ENCODE data around the gene SENP1. TPM values are rescaled to one million over a fixed set of nuclear protein-coding genes. Genes with fewer than 3 reads are reported as not detected.

The SENP1 gene
- polyA plus RNA-seq, 3 donors, result 5.2 to 8.0 (median 6.0) TPM

- H3K27ac Mint-ChIP-seq, result no peak overlapping the region
- intact Hi-C loops (cut with micrococcal nuclease), result no loop called here
- no peak overlapping the region for H3K4me3 Mint-ChIP-seq
Observed at GRCh38 chr12:48010366-48010970, 95.4 kb downstream of the SENP1 start.

GRCh38 chr12:48009471-48009870 lies 96.4 kb downstream of the SENP1 start:
- H3K4me1 ChIP-seq (ENCODE audit: control insufficient read depth in 1 of 2, insufficient read depth in 2 of 2, low read length in 2 of 2), result peaks cover 3% of the 10 kb centered on the region in 2 donors
- Mint-ChIP-seq H3K27me3 (ENCODE audit: low read depth in 3 of 3) (peaks cover 43 to 62% (median 49%) of the 10 kb centered on the region in 3 donors), H3K9me3 (peaks cover 0 to 3% (median 0%) of the 10 kb centered on the region in 7 donors), H3K4me3 (no peak overlapping the region), H3K36me3 (no peaks in the 10 kb centered on the region), H3K27ac (no peak overlapping the region), H3K4me1 (peaks cover 2% of the 10 kb centered on the region)
- H3K27me3 ChIP-seq (ENCODE audit: control insufficient read depth in 2 of 2, insufficient read depth in 2 of 2, low read length in 2 of 2), result peaks cover 39 to 50% of the 10 kb centered on the region in 2 donors
- H3K79me2 ChIP-seq (ENCODE audit: insufficient read depth, low read length), result no peaks in the 10 kb centered on the region
- no peak overlapping the region for H3K27ac ChIP-seq (ENCODE audit: low read depth in 1 of 2, low read length in 2 of 2)
- peaks cover 0 to 8% of the 10 kb centered on the region in 2 donors for H3K9me3 ChIP-seq (replicated peaks in 1 of 2; ENCODE audit: control insufficient read depth in 1 of 2, insufficient read depth in 1 of 2, low read length in 2 of 2)
- H3K36me3 ChIP-seq (replicated peaks in 1 of 2; ENCODE audit: control insufficient read depth in 1 of 2, insufficient read depth in 2 of 2, low read length in 2 of 2), result no peaks in the 10 kb centered on the region
- TF ChIP-seq CTCF (IDR thresholded peaks at IDR 0.05), result no peak
- no peaks in the 10 kb centered on the region for H4K20me1 ChIP-seq (ENCODE audit: insufficient read depth, low read length)
- DNase-seq, result no peak
- no peak overlapping the region for H3K9ac ChIP-seq (ENCODE audit: insufficient read depth, low read length, poor library complexity, severe bottlenecking)
- no peak overlapping the region for H2AFZ ChIP-seq (ENCODE audit: insufficient read depth, low read depth, low read length, poor library complexity, severe bottlenecking)
- WGBS (ENCODE audit: insufficient coverage), result no CpG with 5 or more reads among the region's 1 CpG
- H3K4me3 ChIP-seq (replicated peaks in 1 of 3; ENCODE audit: low read depth in 2 of 3, low read length in 3 of 3), result no peak overlapping the region
- H3K4me2 ChIP-seq (replicated peaks; ENCODE audit: extremely low read depth, low read length, poor library complexity, severe bottlenecking), result no peak overlapping the region
- intact Hi-C loops (cut with micrococcal nuclease), result no loop called here

More at GRCh38 chr12:48010366-48010970, 95.4 kb downstream of the SENP1 start:
- Histone ChIP-seq H3K4me3 (replicated peaks in 1 of 3; ENCODE audit: low read depth in 2 of 3, low read length in 3 of 3) (no peak overlapping the region), H3K4me1 (ENCODE audit: control insufficient read depth in 1 of 2, insufficient read depth in 2 of 2, low read length in 2 of 2) (no peaks in the 10 kb centered on the region), H3K79me2 (ENCODE audit: insufficient read depth, low read length) (no peaks in the 10 kb centered on the region), H3K4me2 (replicated peaks; ENCODE audit: extremely low read depth, low read length, poor library complexity, severe bottlenecking) (no peak overlapping the region), H3K9me3 (replicated peaks in 1 of 2; ENCODE audit: control insufficient read depth in 1 of 2, insufficient read depth in 1 of 2, low read length in 2 of 2) (no peaks in the 10 kb centered on the region), H3K27me3 (ENCODE audit: control insufficient read depth in 2 of 2, insufficient read depth in 2 of 2, low read length in 2 of 2) (peaks cover 32 to 40% of the 10 kb centered on the region in 2 donors), H3K36me3 (replicated peaks in 1 of 2; ENCODE audit: control insufficient read depth in 1 of 2, insufficient read depth in 2 of 2, low read length in 2 of 2) (no peaks in the 10 kb centered on the region), H2AFZ (ENCODE audit: insufficient read depth, low read depth, low read length, poor library complexity, severe bottlenecking) (no peak overlapping the region), H4K20me1 (ENCODE audit: insufficient read depth, low read length) (no peaks in the 10 kb centered on the region), H3K9ac (ENCODE audit: insufficient read depth, low read length, poor library complexity, severe bottlenecking) (no peak overlapping the region), H3K27ac (ENCODE audit: low read depth in 1 of 2, low read length in 2 of 2) (no peak overlapping the region)
- no peak for DNase-seq
- peaks cover 33 to 52% (median 40%) of the 10 kb centered on the region in 3 donors for H3K27me3 Mint-ChIP-seq (ENCODE audit: low read depth in 3 of 3)
- TF ChIP-seq CTCF (IDR thresholded peaks at IDR 0.05), result no peak
- 85% methylated on average over 6 of the region's 7 CpGs for WGBS (ENCODE audit: insufficient coverage)
- no peaks in the 10 kb centered on the region for H3K36me3 Mint-ChIP-seq
- peaks cover 0 to 2% (median 0%) of the 10 kb centered on the region in 7 donors for H3K9me3 Mint-ChIP-seq
- no peaks in the 10 kb centered on the region for H3K4me1 Mint-ChIP-seq

All from CD14-positive monocyte (primary cell).